HEK293 (cell line): ENCODE measurements around the gene STX11.

Experiments
- HOXD13 ChIP-seq: sonication (generic); formaldehyde crosslinking; IDR thresholded peaks from 2 replicates; pipeline ENCODE4 v1.8.0; 2022; ENCODE audit warnings: missing genetic modification reagents, borderline replicate concordance
- ZFP37 ChIP-seq: fragments of 450-650 bp; formaldehyde crosslinking; IDR thresholded peaks from 2 replicates; pipeline ENCODE4 v1.5.1; 2016; ENCODE audit warnings: missing biosample characterization, missing genetic modification characterization
- ZNF148 ChIP-seq: fragments of 450-650 bp; formaldehyde crosslinking; IDR thresholded peaks from 2 replicates; pipeline ENCODE4 v1.5.0; 2017; ENCODE audit warnings: missing biosample characterization, missing genetic modification characterization, borderline replicate concordance
- ZNF302 ChIP-seq: fragments of 450-650 bp; formaldehyde crosslinking; IDR thresholded peaks from 2 replicates; pipeline ENCODE4 v1.5.1; 2016; ENCODE audit warnings: missing biosample characterization, missing genetic modification characterization, low read depth
- ZNF404 ChIP-seq: fragments of 450-650 bp; formaldehyde crosslinking; IDR thresholded peaks from 2 replicates; pipeline ENCODE4 v1.5.1; 2017; ENCODE audit warnings: missing biosample characterization, missing genetic modification characterization
- ZSCAN16 ChIP-seq: fragments of 450-650 bp; formaldehyde crosslinking; IDR thresholded peaks from 2 replicates; pipeline ENCODE4 v1.5.1; 2016; ENCODE audit warnings: missing biosample characterization, missing genetic modification characterization
- TF ChIP-seq, protein P1 (sequence below): fragments of 450-650 bp; formaldehyde crosslinking; IDR thresholded peaks from 2 replicates; pipeline ENCODE4 v1.5.1; 2016; ENCODE audit warnings: missing biosample characterization, missing genetic modification characterization

GRCh38 chr6:144214622-144215401 is 64.5 kb downstream of the STX11 start:
- TF ChIP-seq ZNF302 = no peak
- TF ChIP-seq, protein P1, sequence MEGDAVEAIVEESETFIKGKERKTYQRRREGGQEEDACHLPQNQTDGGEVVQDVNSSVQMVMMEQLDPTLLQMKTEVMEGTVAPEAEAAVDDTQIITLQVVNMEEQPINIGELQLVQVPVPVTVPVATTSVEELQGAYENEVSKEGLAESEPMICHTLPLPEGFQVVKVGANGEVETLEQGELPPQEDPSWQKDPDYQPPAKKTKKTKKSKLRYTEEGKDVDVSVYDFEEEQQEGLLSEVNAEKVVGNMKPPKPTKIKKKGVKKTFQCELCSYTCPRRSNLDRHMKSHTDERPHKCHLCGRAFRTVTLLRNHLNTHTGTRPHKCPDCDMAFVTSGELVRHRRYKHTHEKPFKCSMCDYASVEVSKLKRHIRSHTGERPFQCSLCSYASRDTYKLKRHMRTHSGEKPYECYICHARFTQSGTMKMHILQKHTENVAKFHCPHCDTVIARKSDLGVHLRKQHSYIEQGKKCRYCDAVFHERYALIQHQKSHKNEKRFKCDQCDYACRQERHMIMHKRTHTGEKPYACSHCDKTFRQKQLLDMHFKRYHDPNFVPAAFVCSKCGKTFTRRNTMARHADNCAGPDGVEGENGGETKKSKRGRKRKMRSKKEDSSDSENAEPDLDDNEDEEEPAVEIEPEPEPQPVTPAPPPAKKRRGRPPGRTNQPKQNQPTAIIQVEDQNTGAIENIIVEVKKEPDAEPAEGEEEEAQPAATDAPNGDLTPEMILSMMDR = no peak
- TF ChIP-seq ZNF404 (tag by site-specific recombination) = no peak
- TF ChIP-seq ZFP37 (tag by site-specific recombination) = no peak
- no peak for TF ChIP-seq ZNF148 (tag by site-specific recombination)
- no peak for TF ChIP-seq ZSCAN16 (tag by site-specific recombination)
- TF ChIP-seq HOXD13 (CRISPR knock-in tag) = no peak
